GM10266 (cell line): ENCODE results near the gene ACBD6.
"Not testable (repeated sequence)": the region's sequence is repeated elsewhere in the genome, so short reads cannot be mapped to it uniquely, and the experiment has no call there.

ENCODE experiments used
- DNase-seq: peaks from one replicate; pipeline ENCODE4 v3.0.0; 2012; ENCODE audit errors: extremely low spot score
- TF ChIP-seq, protein P1 (sequence below): IDR thresholded peaks from 2 replicates; pipeline ENCODE4 v1.5.1; 2012; ENCODE audit warnings: mild to moderate bottlenecking, low read depth; ENCODE audit not compliant: control insufficient read depth, insufficient read depth; ENCODE audit errors: missing control alignments

The ACBD6 gene

GRCh38 chr1:180502361-180503279, at the start of gene ACBD6:
ACBD6 (minus strand) TSS chr1:180502577; CDS start chr1:180502266, 311 bp downstream.
- peak; percentile 92 for DNase-seq
- TF ChIP-seq, protein P1, sequence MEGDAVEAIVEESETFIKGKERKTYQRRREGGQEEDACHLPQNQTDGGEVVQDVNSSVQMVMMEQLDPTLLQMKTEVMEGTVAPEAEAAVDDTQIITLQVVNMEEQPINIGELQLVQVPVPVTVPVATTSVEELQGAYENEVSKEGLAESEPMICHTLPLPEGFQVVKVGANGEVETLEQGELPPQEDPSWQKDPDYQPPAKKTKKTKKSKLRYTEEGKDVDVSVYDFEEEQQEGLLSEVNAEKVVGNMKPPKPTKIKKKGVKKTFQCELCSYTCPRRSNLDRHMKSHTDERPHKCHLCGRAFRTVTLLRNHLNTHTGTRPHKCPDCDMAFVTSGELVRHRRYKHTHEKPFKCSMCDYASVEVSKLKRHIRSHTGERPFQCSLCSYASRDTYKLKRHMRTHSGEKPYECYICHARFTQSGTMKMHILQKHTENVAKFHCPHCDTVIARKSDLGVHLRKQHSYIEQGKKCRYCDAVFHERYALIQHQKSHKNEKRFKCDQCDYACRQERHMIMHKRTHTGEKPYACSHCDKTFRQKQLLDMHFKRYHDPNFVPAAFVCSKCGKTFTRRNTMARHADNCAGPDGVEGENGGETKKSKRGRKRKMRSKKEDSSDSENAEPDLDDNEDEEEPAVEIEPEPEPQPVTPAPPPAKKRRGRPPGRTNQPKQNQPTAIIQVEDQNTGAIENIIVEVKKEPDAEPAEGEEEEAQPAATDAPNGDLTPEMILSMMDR: no peak

DNA sequence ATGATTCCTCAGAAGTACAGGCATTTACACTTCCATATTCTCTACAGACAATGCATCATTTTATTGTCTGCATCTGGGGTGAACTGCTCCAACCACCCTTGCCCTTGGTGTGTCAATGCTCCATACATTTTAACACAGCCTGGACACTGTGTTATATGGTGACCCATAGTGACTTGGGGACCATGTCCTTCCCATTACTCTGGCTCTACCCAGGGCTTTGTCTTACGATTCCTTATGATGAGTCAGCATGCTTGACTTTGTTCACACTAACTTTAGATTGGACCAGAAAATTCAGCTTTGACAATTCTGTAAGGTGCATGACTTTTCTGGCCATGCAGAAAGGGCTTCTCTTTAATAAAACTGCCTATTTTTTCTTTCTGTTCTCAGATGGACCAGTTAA, 49.6 kb upstream of the ACBD6 start:
- DNase-seq: no peak
- TF ChIP-seq, protein P1: no peak

GRCh38 chr1:180550241-180550640, 47.9 kb upstream of the ACBD6 start:
- DNase-seq: no peak
- TF ChIP-seq, protein P1: no peak

- DNase-seq: not testable (repeated sequence)
Measured at GRCh38 chr1:180549770-180550169, 47.4 kb upstream of the ACBD6 start.

DNA sequence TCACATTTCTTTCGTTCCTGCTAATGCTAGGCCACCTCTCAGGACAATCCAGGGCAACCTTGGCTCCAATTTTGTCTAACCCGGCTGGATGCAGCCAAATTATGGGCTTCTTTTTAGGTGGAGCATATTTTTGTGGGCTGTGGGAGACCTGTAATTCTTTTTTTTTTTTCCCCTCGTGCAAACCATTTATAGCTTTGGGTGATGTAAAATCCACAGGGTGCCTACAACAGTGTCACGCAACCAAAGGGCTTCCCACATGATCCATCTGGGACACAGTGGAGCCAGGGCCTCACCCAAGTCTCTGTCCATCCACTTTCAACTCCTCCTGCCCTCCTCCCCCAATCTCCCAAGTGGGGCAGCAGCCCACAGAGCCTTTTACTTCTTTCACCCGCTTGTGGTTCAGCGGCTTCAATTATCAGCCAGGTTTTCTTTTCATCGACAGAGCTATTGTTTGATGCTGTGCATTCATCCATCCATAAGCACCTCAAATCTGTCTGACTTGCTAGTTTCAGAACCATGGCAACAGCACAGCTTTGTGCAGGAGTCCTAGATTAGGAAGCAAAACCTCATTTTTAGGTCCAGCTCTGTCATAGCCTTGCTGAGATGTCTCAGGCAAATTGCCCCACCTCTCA, 46.4 kb upstream of the ACBD6 start:
- TF ChIP-seq, protein P1: no peak
- no peak for DNase-seq

GRCh38 chr1:180545991-180546390, 43.6 kb upstream of the ACBD6 start:
- TF ChIP-seq, protein P1: no peak
- DNase-seq: no peak

GRCh38 chr1:180544050-180544449, 41.7 kb upstream of the ACBD6 start:
- no peak for DNase-seq
- TF ChIP-seq, protein P1: no peak
